ENCODE data around the gene PRDX1.
"Not testable (repeated sequence)": the region's sequence is repeated elsewhere in the genome, so short reads cannot be mapped to it uniquely, and the experiment has no call there.

DNA sequence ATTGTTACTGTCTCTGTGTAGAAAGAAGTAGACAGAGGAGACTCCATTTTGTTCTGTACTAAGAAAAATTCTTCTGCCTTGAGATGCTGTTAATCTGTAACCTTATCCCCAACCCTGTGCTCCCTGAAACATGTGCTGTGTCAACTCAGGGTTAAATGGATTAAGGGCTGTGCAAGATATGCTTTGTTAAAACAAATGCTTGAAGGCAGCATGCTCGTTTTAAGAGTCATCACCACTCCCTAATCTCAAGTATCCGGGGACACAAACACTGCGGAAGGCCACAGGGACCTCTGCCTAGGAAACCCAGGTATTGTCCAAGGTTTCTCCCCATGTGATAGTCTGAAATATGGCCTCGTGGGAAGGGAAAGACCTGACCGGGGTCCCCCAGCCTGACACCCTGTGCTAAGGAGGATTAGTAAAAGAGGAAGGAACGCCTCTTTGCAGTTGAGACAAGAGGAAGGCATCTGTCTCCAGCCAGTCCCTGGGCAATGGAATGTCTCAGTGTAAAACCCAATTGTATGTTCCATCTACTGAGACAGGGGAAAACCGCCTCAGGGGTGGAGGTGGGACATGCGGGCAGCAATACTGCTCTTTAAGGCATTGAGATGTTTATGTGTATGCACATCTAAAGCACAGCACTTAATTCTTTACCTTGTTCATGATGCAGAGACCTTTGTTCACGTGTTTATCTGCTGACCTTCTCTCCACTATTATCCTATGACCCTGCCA lies 8.0 kb downstream of the PRDX1 start:
- not testable (repeated sequence) for TF ChIP-seq POLR2A (IDR thresholded peaks at IDR 0.05)
- TF ChIP-seq, protein P1, sequence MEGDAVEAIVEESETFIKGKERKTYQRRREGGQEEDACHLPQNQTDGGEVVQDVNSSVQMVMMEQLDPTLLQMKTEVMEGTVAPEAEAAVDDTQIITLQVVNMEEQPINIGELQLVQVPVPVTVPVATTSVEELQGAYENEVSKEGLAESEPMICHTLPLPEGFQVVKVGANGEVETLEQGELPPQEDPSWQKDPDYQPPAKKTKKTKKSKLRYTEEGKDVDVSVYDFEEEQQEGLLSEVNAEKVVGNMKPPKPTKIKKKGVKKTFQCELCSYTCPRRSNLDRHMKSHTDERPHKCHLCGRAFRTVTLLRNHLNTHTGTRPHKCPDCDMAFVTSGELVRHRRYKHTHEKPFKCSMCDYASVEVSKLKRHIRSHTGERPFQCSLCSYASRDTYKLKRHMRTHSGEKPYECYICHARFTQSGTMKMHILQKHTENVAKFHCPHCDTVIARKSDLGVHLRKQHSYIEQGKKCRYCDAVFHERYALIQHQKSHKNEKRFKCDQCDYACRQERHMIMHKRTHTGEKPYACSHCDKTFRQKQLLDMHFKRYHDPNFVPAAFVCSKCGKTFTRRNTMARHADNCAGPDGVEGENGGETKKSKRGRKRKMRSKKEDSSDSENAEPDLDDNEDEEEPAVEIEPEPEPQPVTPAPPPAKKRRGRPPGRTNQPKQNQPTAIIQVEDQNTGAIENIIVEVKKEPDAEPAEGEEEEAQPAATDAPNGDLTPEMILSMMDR (IDR thresholded peaks at IDR 0.05): not testable (repeated sequence)
